GM12878 (cell line): ENCODE data around the gene HCN3. TPM values are rescaled to one million over a fixed set of nuclear protein-coding genes. Genes with fewer than 3 reads are reported as not detected.

Experiments
- BRCA1 ChIP-seq: IDR thresholded peaks from 2 replicates; pipeline ENCODE4 v1.6.1; 2011; ENCODE audit warnings: low read depth, low read length, improper control_type of control experiment
- CHD2 ChIP-seq: IDR thresholded peaks from 2 replicates; pipeline ENCODE4 v1.6.1; 2011; ENCODE audit warnings: low read depth, low read length, improper control_type of control experiment, borderline replicate concordance
- E2F4 ChIP-seq: IDR thresholded peaks from 2 replicates; pipeline ENCODE4 v1.6.1; 2012; ENCODE audit warnings: low read depth, low read length, improper control_type of control experiment
- EED ChIP-seq: sonication (generic); IDR thresholded peaks from 2 replicates; pipeline ENCODE4 v1.6.1; 2016; ENCODE audit warnings: antibody characterized with exemption, low read depth
- EP300 ChIP-seq, 2 experiments: fragments of 150-350 bp in 1 of 2; IDR thresholded peaks; 2 replicates each; pipeline ENCODE4 v1.6.1; 2011 to 2012; ENCODE audit warnings: low read depth in 2 of 2, low read length in 2 of 2, borderline replicate concordance in 1 of 2, improper control_type of control experiment in 1 of 2, inconsistent platforms in 1 of 2; ENCODE audit not compliant: control insufficient read depth in 1 of 2
- FOXK2 ChIP-seq: fragments of 450-650 bp; IDR thresholded peaks from 2 replicates; pipeline ENCODE4 v1.6.1; 2017; ENCODE audit warnings: mild to moderate bottlenecking, moderate library complexity
- HCFC1 ChIP-seq: fragments of 150-350 bp; IDR thresholded peaks from 2 replicates; pipeline ENCODE4 v1.6.1; 2014; ENCODE audit warnings: low read length
- IKZF2 ChIP-seq, 2 experiments: fragments of 450-650 bp; IDR thresholded peaks; 2 replicates each; pipeline ENCODE4 v1.6.1; 2017; ENCODE audit warnings: mild to moderate bottlenecking in 2 of 2, moderate library complexity in 2 of 2
- MTA3 ChIP-seq: IDR thresholded peaks from 2 replicates; pipeline ENCODE4 v1.6.1; 2012; ENCODE audit warnings: low read length, inconsistent platforms, borderline replicate concordance
- NR2C2 ChIP-seq: IDR thresholded peaks from 2 replicates; pipeline ENCODE4 v1.6.1; 2011; ENCODE audit warnings: borderline replicate concordance, low read depth; ENCODE audit not compliant: control insufficient read depth, insufficient read length
- SMAD5 ChIP-seq: IDR thresholded peaks from 2 replicates; pipeline ENCODE4 v1.6.1; 2016; ENCODE audit warnings: antibody characterized with exemption, low read depth
- SP1 ChIP-seq: IDR thresholded peaks from one replicate; pipeline ENCODE4 v1.6.1; 2011; ENCODE audit warnings: low read depth, low read length
- SREBF1 ChIP-seq: IDR thresholded peaks from 2 replicates; pipeline ENCODE4 v1.6.1; 2012; ENCODE audit warnings: mild to moderate bottlenecking, low read length
- STAT1 ChIP-seq: fragments of 450-650 bp; conservative IDR thresholded peaks from 2 replicates; pipeline ENCODE4 v1.6.1; 2014; ENCODE audit warnings: antibody characterized with exemption, mild to moderate bottlenecking
- TARDBP ChIP-seq: IDR thresholded peaks from 2 replicates; pipeline ENCODE4 v1.6.1; 2016; ENCODE audit warnings: borderline replicate concordance
- polyA plus RNA-seq, 11 experiments: library from polyadenylated mRNA; depleted of rRNA in 4 of 11; unstranded in 6 of 11; stranded (reverse) in 5 of 11; fragments of >200 nt; fragmentation: Nextera tagmentation in 4 of 11; fragmentation: Illumina TruSeq in 1 of 11; extraction: Ambion mirVana in 4 of 11; extraction: Trizol in 1 of 11; gene quantifications; 1 replicate in 1 of 11; 2 replicates in 10 of 11; pipeline versions ENCODE4 v1.2.1 to v1.2.3, GENCODE V29; 2011 to 2016; ENCODE audit warnings: inconsistent platforms in 2 of 11, missing spikeins in 2 of 11, low read depth in 1 of 11
- total RNA-seq, 4 experiments: library from RNA; depleted of rRNA in 3 of 4; stranded (reverse); fragments of >200 nt in 3 of 4; fragmentation: Illumina TruSeq in 1 of 4; extraction: Trizol in 1 of 4; gene quantifications; 2 replicates each; pipeline versions ENCODE4 v1.2.1 to v1.2.3, GENCODE V29; 2013 to 2021
- TF ChIP-seq, protein P1 (sequence below): fragments of 450-650 bp; IDR thresholded peaks from 2 replicates; pipeline ENCODE4 v1.6.1; 2017; ENCODE audit warnings: mild to moderate bottlenecking, moderate library complexity
- TF ChIP-seq, protein P2 (sequence below): fragments of 450-650 bp; IDR thresholded peaks from 2 replicates; pipeline ENCODE4 v1.6.1; 2017; ENCODE audit warnings: low read depth, mild to moderate bottlenecking, moderate library complexity
- TF ChIP-seq, protein P3 (sequence below): fragments of 450-650 bp; conservative IDR thresholded peaks from 2 replicates; pipeline ENCODE4 v1.6.1; 2017; ENCODE audit warnings: mild to moderate bottlenecking, moderate library complexity

Gene HCN3
- total and polyA plus RNA-seq, 10 of the 15 experiments (the other 5 are each of a cell fraction or from before 2014, with no cell fraction given): 0.08 to 4.1 (median 1.8) TPM

- TF ChIP-seq, protein P1, sequence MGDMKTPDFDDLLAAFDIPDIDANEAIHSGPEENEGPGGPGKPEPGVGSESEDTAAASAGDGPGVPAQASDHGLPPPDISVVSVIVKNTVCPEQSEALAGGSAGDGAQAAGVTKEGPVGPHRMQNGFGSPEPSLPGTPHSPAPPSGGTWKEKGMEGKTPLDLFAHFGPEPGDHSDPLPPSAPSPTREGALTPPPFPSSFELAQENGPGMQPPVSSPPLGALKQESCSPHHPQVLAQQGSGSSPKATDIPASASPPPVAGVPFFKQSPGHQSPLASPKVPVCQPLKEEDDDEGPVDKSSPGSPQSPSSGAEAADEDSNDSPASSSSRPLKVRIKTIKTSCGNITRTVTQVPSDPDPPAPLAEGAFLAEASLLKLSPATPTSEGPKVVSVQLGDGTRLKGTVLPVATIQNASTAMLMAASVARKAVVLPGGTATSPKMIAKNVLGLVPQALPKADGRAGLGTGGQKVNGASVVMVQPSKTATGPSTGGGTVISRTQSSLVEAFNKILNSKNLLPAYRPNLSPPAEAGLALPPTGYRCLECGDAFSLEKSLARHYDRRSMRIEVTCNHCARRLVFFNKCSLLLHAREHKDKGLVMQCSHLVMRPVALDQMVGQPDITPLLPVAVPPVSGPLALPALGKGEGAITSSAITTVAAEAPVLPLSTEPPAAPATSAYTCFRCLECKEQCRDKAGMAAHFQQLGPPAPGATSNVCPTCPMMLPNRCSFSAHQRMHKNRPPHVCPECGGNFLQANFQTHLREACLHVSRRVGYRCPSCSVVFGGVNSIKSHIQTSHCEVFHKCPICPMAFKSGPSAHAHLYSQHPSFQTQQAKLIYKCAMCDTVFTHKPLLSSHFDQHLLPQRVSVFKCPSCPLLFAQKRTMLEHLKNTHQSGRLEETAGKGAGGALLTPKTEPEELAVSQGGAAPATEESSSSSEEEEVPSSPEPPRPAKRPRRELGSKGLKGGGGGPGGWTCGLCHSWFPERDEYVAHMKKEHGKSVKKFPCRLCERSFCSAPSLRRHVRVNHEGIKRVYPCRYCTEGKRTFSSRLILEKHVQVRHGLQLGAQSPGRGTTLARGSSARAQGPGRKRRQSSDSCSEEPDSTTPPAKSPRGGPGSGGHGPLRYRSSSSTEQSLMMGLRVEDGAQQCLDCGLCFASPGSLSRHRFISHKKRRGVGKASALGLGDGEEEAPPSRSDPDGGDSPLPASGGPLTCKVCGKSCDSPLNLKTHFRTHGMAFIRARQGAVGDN: peak; percentile 16; the same call in 1 of the 2 replicates
- peak; percentile 97 for TF ChIP-seq E2F4
- no peak for TF ChIP-seq CHD2
- no peak for TF ChIP-seq MTA3
- TF ChIP-seq, protein P2, sequence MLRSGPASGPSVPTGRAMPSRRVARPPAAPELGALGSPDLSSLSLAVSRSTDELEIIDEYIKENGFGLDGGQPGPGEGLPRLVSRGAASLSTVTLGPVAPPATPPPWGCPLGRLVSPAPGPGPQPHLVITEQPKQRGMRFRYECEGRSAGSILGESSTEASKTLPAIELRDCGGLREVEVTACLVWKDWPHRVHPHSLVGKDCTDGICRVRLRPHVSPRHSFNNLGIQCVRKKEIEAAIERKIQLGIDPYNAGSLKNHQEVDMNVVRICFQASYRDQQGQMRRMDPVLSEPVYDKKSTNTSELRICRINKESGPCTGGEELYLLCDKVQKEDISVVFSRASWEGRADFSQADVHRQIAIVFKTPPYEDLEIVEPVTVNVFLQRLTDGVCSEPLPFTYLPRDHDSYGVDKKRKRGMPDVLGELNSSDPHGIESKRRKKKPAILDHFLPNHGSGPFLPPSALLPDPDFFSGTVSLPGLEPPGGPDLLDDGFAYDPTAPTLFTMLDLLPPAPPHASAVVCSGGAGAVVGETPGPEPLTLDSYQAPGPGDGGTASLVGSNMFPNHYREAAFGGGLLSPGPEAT: no peak
- peak; percentile 82 for TF ChIP-seq SP1
- no peak for TF ChIP-seq TARDBP
- TF ChIP-seq BRCA1: no peak
- TF ChIP-seq FOXK2: no peak
- TF ChIP-seq STAT1: no peak
- TF ChIP-seq, protein P3, sequence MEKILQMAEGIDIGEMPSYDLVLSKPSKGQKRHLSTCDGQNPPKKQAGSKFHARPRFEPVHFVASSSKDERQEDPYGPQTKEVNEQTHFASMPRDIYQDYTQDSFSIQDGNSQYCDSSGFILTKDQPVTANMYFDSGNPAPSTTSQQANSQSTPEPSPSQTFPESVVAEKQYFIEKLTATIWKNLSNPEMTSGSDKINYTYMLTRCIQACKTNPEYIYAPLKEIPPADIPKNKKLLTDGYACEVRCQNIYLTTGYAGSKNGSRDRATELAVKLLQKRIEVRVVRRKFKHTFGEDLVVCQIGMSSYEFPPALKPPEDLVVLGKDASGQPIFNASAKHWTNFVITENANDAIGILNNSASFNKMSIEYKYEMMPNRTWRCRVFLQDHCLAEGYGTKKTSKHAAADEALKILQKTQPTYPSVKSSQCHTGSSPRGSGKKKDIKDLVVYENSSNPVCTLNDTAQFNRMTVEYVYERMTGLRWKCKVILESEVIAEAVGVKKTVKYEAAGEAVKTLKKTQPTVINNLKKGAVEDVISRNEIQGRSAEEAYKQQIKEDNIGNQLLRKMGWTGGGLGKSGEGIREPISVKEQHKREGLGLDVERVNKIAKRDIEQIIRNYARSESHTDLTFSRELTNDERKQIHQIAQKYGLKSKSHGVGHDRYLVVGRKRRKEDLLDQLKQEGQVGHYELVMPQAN: peak; percentile 93
- no peak for TF ChIP-seq IKZF2 (IDR thresholded peaks at IDR 0.05)
- TF ChIP-seq EED: no peak; the same call in 1 of the 2 replicates
- no peak for TF ChIP-seq SREBF1
- TF ChIP-seq HCFC1: no peak; the same call in 1 of the 2 replicates
- TF ChIP-seq NR2C2: no peak
- no peak for TF ChIP-seq EP300 (IDR thresholded peaks at IDR 0.05; ENCODE audit: borderline replicate concordance in 1 of 2, control insufficient read depth in 1 of 2, low read depth in 2 of 2, low read length in 2 of 2)
- no peak for TF ChIP-seq SMAD5
Observed at GRCh38 chr1:155277070-155277901, at the start of gene HCN3 (continued).
